GM19238 (cell line): ENCODE measurements around the gene RIPOR2.
"Not testable (repeated sequence)": the region's sequence is repeated elsewhere in the genome, so short reads cannot be mapped to it uniquely, and the experiment has no call there.

ENCODE experiments used
- DNase-seq: peaks from one replicate; pipeline ENCODE4 v3.0.0; 2011; ENCODE audit warnings: low spot score; ENCODE audit not compliant: insufficient read length

RIPOR2 gene

DNA sequence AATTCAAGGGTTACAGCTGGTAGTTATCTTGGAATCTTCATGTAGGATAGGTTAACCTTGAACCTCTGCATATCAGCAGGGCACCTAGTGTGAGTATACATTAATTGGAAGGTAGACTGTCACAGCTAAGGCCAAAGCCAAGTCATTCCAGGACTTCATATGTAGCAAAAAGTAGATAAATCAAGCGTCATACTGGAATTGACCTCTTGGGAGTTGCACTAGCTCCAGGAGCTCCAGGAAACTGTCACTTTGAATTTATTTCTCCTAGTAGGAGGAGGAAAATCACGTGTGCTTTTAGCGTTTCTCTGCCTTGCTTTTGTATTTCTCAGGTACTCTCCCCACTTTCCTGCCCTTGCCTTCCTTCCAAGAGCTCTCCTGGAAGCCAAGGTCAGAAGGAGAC, 30.3 kb downstream of the RIPOR2 start:
- DNase-seq, result no peak

DNA sequence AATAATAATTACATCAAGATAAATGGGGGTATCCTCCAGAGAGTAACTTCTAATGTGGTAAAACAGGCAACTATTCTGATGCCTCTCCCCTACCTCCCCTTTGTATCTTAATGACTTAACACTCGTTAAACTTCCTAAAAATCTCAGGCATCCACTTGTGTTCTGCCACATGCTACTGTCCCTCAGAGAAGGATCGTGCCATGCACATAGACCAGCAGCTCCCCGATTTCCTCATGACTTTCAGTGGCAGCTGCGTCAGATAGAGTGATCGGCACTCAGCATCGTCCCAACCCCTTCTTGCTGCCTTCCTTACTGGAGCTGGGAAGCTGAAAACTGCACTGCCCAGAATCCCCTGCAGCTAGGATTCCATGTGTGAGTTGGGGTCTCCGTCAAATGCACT, 32.1 kb downstream of the RIPOR2 start:
- no peak for DNase-seq

DNA sequence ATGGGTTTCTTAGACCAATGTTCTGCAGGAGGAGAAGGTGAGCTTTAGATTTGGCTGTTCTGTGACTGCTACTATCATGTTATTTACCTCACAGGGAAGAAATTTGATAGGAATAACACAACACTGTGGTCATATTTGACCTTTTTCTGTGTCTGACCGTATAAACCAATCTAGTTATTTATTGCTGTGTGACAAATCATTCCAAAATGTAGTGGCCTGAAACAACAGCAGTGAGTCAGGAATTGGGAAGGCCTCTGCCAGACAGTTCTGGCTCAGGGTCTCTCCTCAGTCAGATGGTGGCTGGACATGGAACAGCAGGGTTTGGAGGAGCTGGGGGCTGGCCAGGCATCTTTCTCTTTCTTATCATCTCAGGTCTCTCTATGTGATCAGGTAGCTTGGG, 33.0 kb downstream of the RIPOR2 start:
- DNase-seq, result no peak

GRCh38 chr6:24901698-24902328, 33.9 kb downstream of the RIPOR2 start:
- DNase-seq, result no peak

DNA sequence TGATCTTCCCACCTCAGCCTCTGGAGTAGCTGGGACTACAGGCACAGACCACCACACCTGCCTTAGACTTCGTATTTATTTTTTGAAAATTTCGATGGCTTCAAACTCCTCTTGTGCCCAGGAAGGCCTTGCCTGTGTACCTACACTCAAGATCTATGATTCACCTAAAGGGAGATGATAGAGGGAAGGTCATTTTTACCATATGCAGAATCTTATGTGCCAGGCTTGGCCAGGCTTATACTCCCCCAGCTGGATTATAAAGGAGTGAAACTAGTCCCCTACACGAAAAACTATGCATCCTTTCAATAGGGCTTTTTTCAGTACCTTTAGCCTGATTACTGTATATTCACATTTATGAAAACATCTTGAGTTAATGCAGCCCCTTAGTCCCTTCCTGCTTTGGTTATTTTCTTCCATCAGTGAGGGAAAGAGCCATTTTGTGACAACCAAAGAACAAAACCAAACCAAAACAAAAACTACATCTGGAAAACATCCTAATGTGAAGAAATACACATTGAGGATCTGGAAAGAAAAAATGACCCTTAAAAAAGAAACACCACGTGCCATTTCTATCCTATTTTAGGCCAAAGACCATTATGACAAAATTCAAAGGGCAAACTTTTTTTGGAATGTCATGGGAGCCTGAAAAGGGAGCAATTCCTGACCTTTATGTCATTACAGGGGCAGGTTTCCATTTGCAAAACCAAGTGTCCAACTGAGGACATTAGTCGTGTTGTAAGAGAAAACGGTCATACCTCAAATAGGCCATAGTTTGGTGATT, 34.7 kb downstream of the RIPOR2 start:
- DNase-seq, result no peak

- no peak for DNase-seq
Measured at GRCh38 chr6:24899997-24900325, 35.8 kb downstream of the RIPOR2 start.

- DNase-seq, result no peak
Measured at GRCh38 chr6:24899136-24899996, 36.4 kb downstream of the RIPOR2 start.

DNA sequence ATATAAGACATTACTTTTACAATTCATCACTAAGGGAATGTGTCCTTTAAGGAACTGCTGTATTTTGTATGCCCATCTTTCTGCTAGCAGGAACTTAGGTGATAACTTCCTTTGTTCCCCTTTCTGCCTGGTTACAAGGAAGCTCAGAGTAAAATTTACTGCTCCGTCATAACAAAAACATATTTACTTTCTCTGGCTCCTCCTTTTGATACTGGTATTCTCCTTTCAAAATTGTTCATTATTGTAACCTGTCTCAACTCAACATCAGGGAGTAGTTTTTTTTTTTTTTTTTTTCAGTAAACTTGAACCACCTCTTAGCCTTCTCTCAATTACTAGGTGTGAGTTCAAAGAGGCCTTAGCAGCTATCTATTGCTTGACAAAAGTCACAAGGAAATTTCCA, 37.1 kb downstream of the RIPOR2 start:
- no peak for DNase-seq

DNA sequence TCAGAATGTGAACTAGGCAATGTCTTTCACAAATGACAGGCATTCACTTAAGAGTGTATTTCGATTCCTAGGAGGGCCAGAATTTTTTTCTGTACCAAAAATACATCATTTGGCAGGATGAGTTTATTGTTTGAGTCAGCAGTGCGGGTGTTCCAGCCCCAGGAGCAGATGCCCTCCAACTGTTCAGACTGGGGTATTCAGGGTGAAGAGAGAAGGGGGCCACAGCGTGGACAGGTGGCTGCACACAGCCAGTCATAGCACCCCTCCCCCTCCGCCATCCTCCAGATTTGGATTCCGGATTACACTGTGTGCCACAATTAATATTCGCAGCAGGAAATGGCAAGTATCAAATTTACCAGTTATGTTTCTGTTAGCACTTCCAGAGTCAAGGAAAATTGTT, 38.6 kb downstream of the RIPOR2 start:
- no peak for DNase-seq

DNA sequence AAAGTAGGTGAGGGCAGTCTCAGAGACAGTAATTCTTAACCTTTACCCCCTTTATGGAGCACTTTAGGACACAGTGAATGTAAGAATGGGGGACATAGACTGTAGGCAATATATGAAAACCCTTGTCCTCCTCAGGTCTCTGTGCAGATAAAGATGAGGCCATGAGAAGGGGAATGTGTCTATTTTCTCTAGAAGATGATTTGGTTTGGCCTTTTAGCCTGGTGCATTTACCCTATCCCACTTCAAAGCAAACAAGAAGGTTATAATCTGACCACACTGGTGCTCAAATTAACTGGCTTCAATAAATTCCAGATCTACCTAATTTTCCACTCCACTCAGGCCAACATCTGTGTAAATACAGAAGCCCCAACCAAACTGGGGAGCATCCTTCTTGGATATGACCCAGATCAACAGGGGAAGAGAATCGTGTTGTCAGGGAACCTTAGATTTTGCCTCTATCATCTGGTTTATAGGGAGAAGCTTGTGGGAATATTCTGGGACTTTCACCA, 42.4 kb downstream of the RIPOR2 start:
- DNase-seq, result no peak

DNA sequence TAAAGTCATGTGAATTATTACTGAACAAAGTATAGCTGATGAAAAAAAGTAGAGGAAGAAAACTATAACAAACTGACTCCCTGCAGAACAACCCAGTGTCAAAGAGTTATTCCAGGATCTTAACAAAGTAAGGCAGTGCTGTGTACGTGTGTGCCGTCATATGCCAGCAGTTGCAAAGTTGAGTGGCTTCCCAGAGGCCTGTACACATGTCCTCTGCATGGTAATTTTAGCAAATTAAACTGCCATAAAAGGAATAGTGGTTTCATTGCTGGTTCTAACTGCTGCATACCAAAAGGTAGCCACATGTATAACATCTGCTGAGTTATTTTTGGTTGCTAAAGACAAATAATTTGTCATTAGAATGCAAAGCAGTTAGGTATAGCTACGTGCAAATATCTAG, 44.8 kb downstream of the RIPOR2 start:
- no peak for DNase-seq

GRCh38 chr6:24890471-24890870, 45.3 kb downstream of the RIPOR2 start:
- DNase-seq, result no peak

DNA sequence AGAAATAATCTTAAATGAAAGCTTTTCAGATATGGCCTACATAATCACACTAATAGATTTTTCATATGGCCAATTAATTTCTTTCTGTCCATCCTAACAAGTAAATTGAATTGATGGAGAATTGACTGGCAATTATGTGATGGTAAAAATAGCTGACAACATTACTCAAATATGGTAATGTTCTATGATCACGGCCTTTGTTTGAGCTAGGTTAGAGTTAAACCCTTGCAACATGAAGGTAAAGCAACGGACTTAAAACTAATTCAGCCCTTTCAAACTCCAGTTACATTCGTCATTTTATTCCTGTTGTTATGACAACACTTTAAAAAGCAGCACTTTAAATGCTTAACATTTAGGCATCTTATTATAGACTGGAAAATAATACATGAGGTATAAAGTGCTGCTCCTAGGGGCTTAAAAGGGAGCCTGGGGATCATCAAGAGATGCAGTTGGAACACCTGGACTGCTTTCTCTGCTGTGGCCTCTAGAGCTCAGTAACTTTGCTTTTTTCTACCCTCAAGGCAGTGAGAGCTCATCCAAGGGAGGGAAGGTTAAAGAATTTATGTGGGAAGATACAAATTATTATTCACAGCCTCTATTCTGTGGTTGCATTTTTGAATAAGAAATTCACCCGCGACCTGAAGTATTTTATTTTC, 46.9 kb downstream of the RIPOR2 start:
- no peak for DNase-seq

GRCh38 chr6:24887545-24888140, 48.1 kb downstream of the RIPOR2 start:
- DNase-seq, result no peak

GRCh38 chr6:24883618-24884017, 52.1 kb downstream of the RIPOR2 start:
- no peak for DNase-seq

GRCh38 chr6:24882835-24883555, 52.8 kb downstream of the RIPOR2 start:
- no peak for DNase-seq

- DNase-seq, result no peak
Measured at GRCh38 chr6:24882295-24882694, 53.5 kb downstream of the RIPOR2 start.

- DNase-seq, result no peak
Measured at GRCh38 chr6:24881376-24881775, 54.4 kb downstream of the RIPOR2 start.

GRCh38 chr6:24880451-24880850, 55.3 kb downstream of the RIPOR2 start:
- DNase-seq, result no peak

GRCh38 chr6:24879351-24879750, 56.4 kb downstream of the RIPOR2 start:
- DNase-seq, result no peak

DNA sequence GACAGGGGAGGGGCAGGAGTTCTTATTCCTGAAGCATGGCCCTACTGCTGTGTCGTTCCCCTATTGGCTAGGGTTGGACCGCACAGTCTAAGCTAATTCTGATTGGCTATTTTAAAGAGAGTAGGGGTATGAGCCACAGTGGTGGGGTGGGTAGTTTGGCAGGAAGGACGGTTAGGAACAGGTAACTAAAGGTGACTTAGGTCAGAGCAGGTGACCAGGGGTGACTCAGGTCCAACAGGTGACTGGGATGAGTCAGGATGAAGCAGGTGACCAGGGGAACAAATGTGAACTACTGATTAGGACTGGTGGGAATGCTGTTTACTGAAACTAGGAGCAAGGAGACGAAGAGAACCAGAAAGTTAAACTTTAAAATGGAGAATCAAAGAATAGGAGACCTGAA, 58.0 kb downstream of the RIPOR2 start:
- DNase-seq, result not testable (repeated sequence)
